ENCODE measurements around the gene NAGA. TPM values are rescaled to one million over a fixed set of nuclear protein-coding genes. Genes with fewer than 3 reads are reported as not detected.

The NAGA gene
- total and polyA plus RNA-seq, 2 donors (not counting 3 experiments of a cell fraction or from before 2014, with no cell fraction given): 29.0 to 63.4 TPM

GRCh38 chr22:42035256-42035655, 35.4 kb downstream of the NAGA start:
- Histone ChIP-seq H3K4me1 (ENCODE audit: control insufficient read depth, extremely low read depth, insufficient read depth, low read length) (no peaks in the 10 kb centered on the region), H3K79me2 (ENCODE audit: control insufficient read depth, insufficient read depth, low read length) (no peaks in the 10 kb centered on the region), H2AFZ (ENCODE audit: low read depth, low read length) (no peak overlapping the region), H3K4me2 (ENCODE audit: insufficient read depth, low read length) (no peak overlapping the region), H3K27me3 (ENCODE audit: control insufficient read depth in 2 of 2, insufficient read depth in 2 of 2, low read length in 2 of 2) (peaks cover 3 to 8% of the 10 kb centered on the region in 2 experiments), H3K36me3 (ENCODE audit: control insufficient read depth in 2 of 2, extremely low read depth in 1 of 2, insufficient read depth in 2 of 2, low read length in 2 of 2) (no peaks in the 10 kb centered on the region), H4K20me1 (replicated peaks; ENCODE audit: control insufficient read depth, extremely low read depth, insufficient read depth, low read length) (no peaks in the 10 kb centered on the region), H3K4me3 (replicated peaks in 1 of 3; ENCODE audit: insufficient read depth in 1 of 3, low read depth in 1 of 3, low read length in 3 of 3) (no peak overlapping the region), H3K9me1 (replicated peaks; ENCODE audit: control insufficient read depth, extremely low read depth, insufficient read depth, low read length) (no peaks in the 10 kb centered on the region), H3K27ac (ENCODE audit: insufficient read depth, low read depth, low read length) (no peak overlapping the region), H3K9ac (replicated peaks; ENCODE audit: extremely low read depth, insufficient read depth, low read length) (no peak overlapping the region), H3K9me3 (replicated peaks; ENCODE audit: control insufficient read depth, insufficient read depth, low read length) (no peaks in the 10 kb centered on the region)
- FAIRE-seq (no peak), DNase-seq (ENCODE audit: low read depth, low spot score) (no peak)
- POLR2A ChIA-PET: no interaction called here
- no TSS peak for BruUV-seq (replicated peaks)
- intact Hi-C loops (cut with micrococcal nuclease): no loop called here
- CTCF ChIA-PET: no interaction called here
- no peak for TF ChIP-seq POLR2AphosphoS5 (IDR thresholded peaks at IDR 0.05; ENCODE audit: insufficient read depth, low read depth, low read length)
- dilution Hi-C loops (cut with MboI; ENCODE audit: extremely low pct_ligation_motif_present, low sequenced_read_pairs): no loop called here

- no peak for TF ChIP-seq GATA2 (IDR thresholded peaks at IDR 0.05; ENCODE audit: insufficient read depth, insufficient read length, low read depth, low read length)
- no peak for TF ChIP-seq POLR2AphosphoS5 (IDR thresholded peaks at IDR 0.05; ENCODE audit: insufficient read depth, low read depth, low read length)
- TF ChIP-seq MYC (IDR thresholded peaks at IDR 0.05; ENCODE audit: low read depth, low read length): no peak
- TF ChIP-seq EZH2 (IDR thresholded peaks at IDR 0.05; ENCODE audit: borderline replicate concordance, low read depth, low read length, severe bottlenecking): no peak
- TF ChIP-seq JUN (IDR thresholded peaks at IDR 0.05; ENCODE audit: borderline replicate concordance, insufficient read depth, insufficient read length, low read depth): no peak
- ChIA-PET CTCF (interaction anchor here (1.0 to 1.2 kb wide), 3 partner anchors 8 to 13 kb away, joined by 3 to 4 read pairs (median 3); no protein-coding TSS in a partner anchor), POLR2A (no interaction called here)
- H3K4me3 ChIP-seq (replicated peaks in 1 of 3; ENCODE audit: insufficient read depth in 1 of 3, low read depth in 1 of 3, low read length in 3 of 3): no peak overlapping the region
- no peak overlapping the region for H2AFZ ChIP-seq (ENCODE audit: low read depth, low read length)
- no peaks in the 10 kb centered on the region for H3K9me1 ChIP-seq (replicated peaks; ENCODE audit: control insufficient read depth, extremely low read depth, insufficient read depth, low read length)
- dilution Hi-C loops (cut with MboI; ENCODE audit: extremely low pct_ligation_motif_present, low sequenced_read_pairs) (no loop called here), intact Hi-C loops (cut with micrococcal nuclease) (no loop called here)
- DNase-seq (ENCODE audit: low read depth, low spot score): no peak
- H3K27me3 ChIP-seq (ENCODE audit: control insufficient read depth in 2 of 2, insufficient read depth in 2 of 2, low read length in 2 of 2): peaks cover 6 to 13% of the 10 kb centered on the region in 2 experiments
- no peak overlapping the region for H3K4me2 ChIP-seq (ENCODE audit: insufficient read depth, low read length)
- no peak overlapping the region for H3K9ac ChIP-seq (replicated peaks; ENCODE audit: extremely low read depth, insufficient read depth, low read length)
- H3K4me1 ChIP-seq (ENCODE audit: control insufficient read depth, extremely low read depth, insufficient read depth, low read length): no peaks in the 10 kb centered on the region
- no peaks in the 10 kb centered on the region for H3K9me3 ChIP-seq (replicated peaks; ENCODE audit: control insufficient read depth, insufficient read depth, low read length)
- H3K79me2 ChIP-seq (ENCODE audit: control insufficient read depth, insufficient read depth, low read length): no peaks in the 10 kb centered on the region
- no TSS peak for BruUV-seq (replicated peaks)
- H3K36me3 ChIP-seq (ENCODE audit: control insufficient read depth in 2 of 2, extremely low read depth in 1 of 2, insufficient read depth in 2 of 2, low read length in 2 of 2): no peaks in the 10 kb centered on the region
- FAIRE-seq: no peak
- H3K27ac ChIP-seq (ENCODE audit: insufficient read depth, low read depth, low read length): no peak overlapping the region
- no peaks in the 10 kb centered on the region for H4K20me1 ChIP-seq (replicated peaks; ENCODE audit: control insufficient read depth, extremely low read depth, insufficient read depth, low read length)
Observed at GRCh38 chr22:42033263-42034181, 37.1 kb downstream of the NAGA start.

Measured in endothelial cell of umbilical vein (primary cell).